HG03342 (cell line): ENCODE data around the gene KIF26B.
"Not testable (repeated sequence)": the region's sequence is repeated elsewhere in the genome, so short reads cannot be mapped to it uniquely, and the experiment has no call there.

Experiments used
- ATAC-seq: cut with Tn5 transposase; IDR thresholded peaks from one replicate; pipeline ENCODE4 v1.9.1; 2021; ENCODE audit warnings: mild to moderate bottlenecking, moderate library complexity; ENCODE audit not compliant: unreplicated experiment

KIF26B gene

GRCh38 chr1:245378311-245378722, 223.5 kb downstream of the KIF26B start:
- ATAC-seq: no peak

GRCh38 chr1:245378745-245379144, 224.0 kb downstream of the KIF26B start:
- no peak for ATAC-seq

- ATAC-seq: no peak
Observed at GRCh38 chr1:245380790-245381535, 226.2 kb downstream of the KIF26B start.

GRCh38 chr1:245382981-245383380, 228.2 kb downstream of the KIF26B start:
- ATAC-seq: no peak

GRCh38 chr1:245383396-245384330, 228.9 kb downstream of the KIF26B start:
- ATAC-seq: no peak

GRCh38 chr1:245386297-245386971, 231.6 kb downstream of the KIF26B start:
- ATAC-seq: no peak

- no peak for ATAC-seq
Observed at GRCh38 chr1:245388687-245389086, 233.9 kb downstream of the KIF26B start.

GRCh38 chr1:245389873-245390272, 235.1 kb downstream of the KIF26B start:
- no peak for ATAC-seq

GRCh38 chr1:245390975-245391374, 236.2 kb downstream of the KIF26B start:
- ATAC-seq: no peak

GRCh38 chr1:245393694-245394093, 238.9 kb downstream of the KIF26B start:
- ATAC-seq: no peak

GRCh38 chr1:245395680-245396079, 240.9 kb downstream of the KIF26B start:
- ATAC-seq: no peak

GRCh38 chr1:245396615-245397014, 241.8 kb downstream of the KIF26B start:
- no peak for ATAC-seq

- no peak for ATAC-seq
Observed at GRCh38 chr1:245397771-245398170, 243.0 kb downstream of the KIF26B start.

GRCh38 chr1:245398180-245398579, 243.4 kb downstream of the KIF26B start:
- ATAC-seq: no peak

GRCh38 chr1:245401881-245402587, 247.2 kb downstream of the KIF26B start:
- no peak for ATAC-seq

- not testable (repeated sequence) for ATAC-seq
Observed at GRCh38 chr1:245402998-245403397, 248.2 kb downstream of the KIF26B start.

GRCh38 chr1:245404527-245404926, 249.7 kb downstream of the KIF26B start:
- ATAC-seq: no peak

- no peak for ATAC-seq
Observed at GRCh38 chr1:245404952-245405351, 250.2 kb downstream of the KIF26B start.

- ATAC-seq: no peak
Observed at GRCh38 chr1:245406426-245406825, 251.6 kb downstream of the KIF26B start.

- ATAC-seq: no peak
Observed at GRCh38 chr1:245407983-245408382, 253.2 kb downstream of the KIF26B start.
